ENCODE results near the gene PLCB1.

The PLCB1 gene

GRCh38 chr20:8803941-8804340 is 671.9 kb downstream of the PLCB1 start:
- no peak for TF ChIP-seq CTCF (IDR thresholded peaks at IDR 0.05; ENCODE audit: insufficient read depth, low read length, poor library complexity, severe bottlenecking)
- Histone ChIP-seq H3K27me3 (replicated peaks; ENCODE audit: control insufficient read depth, insufficient read depth, low read length) (no peaks in the 10 kb centered on the region), H3K36me3 (ENCODE audit: control insufficient read depth, insufficient read depth, low read length) (no peaks in the 10 kb centered on the region), H3K4me3 (replicated peaks; ENCODE audit: low read depth, low read length) (no peak overlapping the region)
- no peak for DNase-seq (ENCODE audit: extremely low read depth, insufficient read length)

- H3K4me3 ChIP-seq (replicated peaks; ENCODE audit: low read depth, low read length), result no peak overlapping the region
- TF ChIP-seq CTCF (IDR thresholded peaks at IDR 0.05; ENCODE audit: insufficient read depth, low read length, poor library complexity, severe bottlenecking), result no peak
- no peaks in the 10 kb centered on the region for H3K27me3 ChIP-seq (replicated peaks; ENCODE audit: control insufficient read depth, insufficient read depth, low read length)
- no peaks in the 10 kb centered on the region for H3K36me3 ChIP-seq (ENCODE audit: control insufficient read depth, insufficient read depth, low read length)
- DNase-seq (ENCODE audit: extremely low read depth, insufficient read length), result no peak
Measured at GRCh38 chr20:8805737-8806442, 673.8 kb downstream of the PLCB1 start.

- Histone ChIP-seq H3K36me3 (ENCODE audit: control insufficient read depth, insufficient read depth, low read length) (no peaks in the 10 kb centered on the region), H3K27me3 (replicated peaks; ENCODE audit: control insufficient read depth, insufficient read depth, low read length) (no peaks in the 10 kb centered on the region), H3K4me3 (replicated peaks; ENCODE audit: low read depth, low read length) (no peak overlapping the region)
- no peak for TF ChIP-seq CTCF (IDR thresholded peaks at IDR 0.05; ENCODE audit: insufficient read depth, low read length, poor library complexity, severe bottlenecking)
- DNase-seq (ENCODE audit: extremely low read depth, insufficient read length), result no peak
Measured at GRCh38 chr20:8807480-8808201, 675.6 kb downstream of the PLCB1 start.

GRCh38 chr20:8808202-8808535 is 676.1 kb downstream of the PLCB1 start:
- Histone ChIP-seq H3K27me3 (replicated peaks; ENCODE audit: control insufficient read depth, insufficient read depth, low read length) (no peaks in the 10 kb centered on the region), H3K36me3 (ENCODE audit: control insufficient read depth, insufficient read depth, low read length) (no peaks in the 10 kb centered on the region), H3K4me3 (replicated peaks; ENCODE audit: low read depth, low read length) (no peak overlapping the region)
- no peak for TF ChIP-seq CTCF (IDR thresholded peaks at IDR 0.05; ENCODE audit: insufficient read depth, low read length, poor library complexity, severe bottlenecking)
- no peak for DNase-seq (ENCODE audit: extremely low read depth, insufficient read length)

GRCh38 chr20:8809107-8809953 is 677.3 kb downstream of the PLCB1 start:
- DNase-seq (ENCODE audit: extremely low read depth, insufficient read length), result no peak
- Histone ChIP-seq H3K4me3 (replicated peaks; ENCODE audit: low read depth, low read length) (no peak overlapping the region), H3K27me3 (replicated peaks; ENCODE audit: control insufficient read depth, insufficient read depth, low read length) (no peaks in the 10 kb centered on the region; the same call in 1 of the 2 replicates), H3K36me3 (ENCODE audit: control insufficient read depth, insufficient read depth, low read length) (no peaks in the 10 kb centered on the region)
- TF ChIP-seq CTCF (IDR thresholded peaks at IDR 0.05; ENCODE audit: insufficient read depth, low read length, poor library complexity, severe bottlenecking), result no peak

Measured in GM06990 (cell line).